AG09309 (cell line): ENCODE data around the gene PLA2G15.

ENCODE experiments used
- DNase-seq: peaks from one replicate; pipeline ENCODE4 v3.0.0-alpha.2; 2010; ENCODE audit warnings: low read depth
- H3K4me3 ChIP-seq: 2 replicates; pipeline ENCODE4 v1.5.1; 2011; ENCODE audit warnings: mild to moderate bottlenecking, low read depth, low read length, moderate library complexity; ENCODE audit not compliant: control insufficient read depth
- CTCF ChIP-seq: IDR thresholded peaks from 2 replicates; pipeline ENCODE4 v1.5.1; 2011; ENCODE audit warnings: mild to moderate bottlenecking, low read depth, low read length, inconsistent platforms; ENCODE audit not compliant: insufficient read depth, control insufficient read depth; ENCODE audit errors: missing control alignments

Gene PLA2G15

GRCh38 chr16:68249371-68249770, 4.2 kb downstream of the PLA2G15 start:
- no peak overlapping the region for H3K4me3 ChIP-seq
- TF ChIP-seq CTCF, result no peak
- DNase-seq, result no peak

GRCh38 chr16:68250951-68251350, 5.8 kb downstream of the PLA2G15 start:
- TF ChIP-seq CTCF, result no peak
- DNase-seq, result no peak
- H3K4me3 ChIP-seq, result no peak overlapping the region

- no peak for DNase-seq
- no peak overlapping the region for H3K4me3 ChIP-seq
- TF ChIP-seq CTCF, result no peak
These were observed 6.7 kb downstream of the PLA2G15 start for GRCh38 chr16:68251832-68252231.

- H3K4me3 ChIP-seq, result no peak overlapping the region
- no peak for DNase-seq
- TF ChIP-seq CTCF, result no peak
These were observed 7.2 kb downstream of the PLA2G15 start for GRCh38 chr16:68252383-68252782.

GRCh38 chr16:68253721-68254120, 8.5 kb downstream of the PLA2G15 start:
- TF ChIP-seq CTCF, result no peak
- no peak overlapping the region for H3K4me3 ChIP-seq
- DNase-seq, result no peak

- H3K4me3 ChIP-seq, result no peak overlapping the region
- no peak for DNase-seq
- TF ChIP-seq CTCF, result no peak
These were observed 10.5 kb downstream of the PLA2G15 start for GRCh38 chr16:68255712-68256111.
